Non-pigmented ciliary epithelial cell (primary cell): ENCODE results near the gene HBG2.
"Not testable (repeated sequence)": the region's sequence is repeated elsewhere in the genome, so short reads cannot be mapped to it uniquely, and the experiment has no call there.

Experiments
- DNase-seq: peaks from one replicate; pipeline ENCODE4 v3.0.0-alpha.2; 2010; ENCODE audit warnings: low read depth

HBG2 gene

GRCh38 chr11:5254646-5255413, at the start of gene HBG2:
HBG2 (minus strand) TSS chr11:5254781; CDS start chr11:5254728, 53 bp downstream.
- not testable (repeated sequence) for DNase-seq

- no peak for DNase-seq
Observed at GRCh38 chr11:5304046-5304445, 49.5 kb upstream of the HBG2 start.

- DNase-seq: no peak
Observed at GRCh38 chr11:5303626-5304025, 49.0 kb upstream of the HBG2 start.

- no peak for DNase-seq
Observed at GRCh38 chr11:5301846-5302245, 47.3 kb upstream of the HBG2 start, which contains the start of gene OR51B4. OR51B4 (minus strand) TSS chr11:5301946; CDS start chr11:5301946, 0 bp downstream.

GRCh38 chr11:5300251-5300650, 45.7 kb upstream of the HBG2 start:
- DNase-seq: no peak

DNA sequence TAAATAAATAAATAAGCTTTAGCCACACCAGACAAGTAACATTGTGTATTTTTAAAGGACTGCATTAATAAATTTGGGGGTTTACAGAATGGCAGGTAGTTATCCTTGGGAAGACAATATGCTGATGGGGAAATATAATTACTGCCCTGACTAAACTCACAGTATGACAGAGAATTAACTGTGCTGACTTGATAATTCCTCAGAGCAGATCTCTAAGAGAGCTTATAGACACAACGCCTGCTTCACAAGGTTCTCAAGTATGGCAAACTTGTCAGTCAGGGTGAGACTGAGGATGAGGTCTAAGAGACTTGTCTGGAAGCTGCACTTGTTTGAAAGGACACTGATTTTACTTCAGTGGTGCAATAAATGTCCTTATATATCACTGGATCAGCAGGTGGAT, 43.9 kb upstream of the HBG2 start:
- DNase-seq: no peak

DNA sequence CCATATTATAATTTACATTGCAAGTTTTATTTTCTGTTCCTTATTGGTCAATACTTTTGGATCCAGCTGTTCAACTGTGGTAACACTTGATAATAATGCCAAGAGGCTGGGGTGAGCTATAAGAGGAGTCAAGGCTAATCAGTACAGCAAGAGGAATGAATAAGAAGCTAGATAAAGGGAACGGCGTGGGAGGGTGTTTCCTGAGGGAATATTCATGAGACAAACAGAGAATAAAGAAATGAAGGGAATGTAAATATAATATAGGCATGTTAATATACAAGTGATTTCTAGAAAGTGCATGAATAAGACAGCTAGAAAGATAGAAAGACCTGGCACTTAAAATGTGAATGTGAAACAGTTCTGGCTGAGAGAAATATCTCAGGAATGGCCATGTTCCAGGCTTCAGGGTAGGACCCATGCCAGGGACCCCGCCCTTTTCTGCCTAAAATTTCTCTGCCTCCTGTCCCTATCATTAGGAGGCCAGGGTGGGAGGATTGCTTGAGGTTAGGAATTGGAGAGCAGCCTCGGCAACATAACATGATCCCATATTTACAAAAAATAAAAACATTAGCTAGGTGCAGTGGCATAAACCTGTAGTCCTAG, 43.2 kb upstream of the HBG2 start:
- no peak for DNase-seq

- DNase-seq: not testable (repeated sequence)
Observed at GRCh38 chr11:5294342-5294995, 39.9 kb upstream of the HBG2 start.

- no peak for DNase-seq
Observed at GRCh38 chr11:5293028-5293427, 38.4 kb upstream of the HBG2 start.

DNA sequence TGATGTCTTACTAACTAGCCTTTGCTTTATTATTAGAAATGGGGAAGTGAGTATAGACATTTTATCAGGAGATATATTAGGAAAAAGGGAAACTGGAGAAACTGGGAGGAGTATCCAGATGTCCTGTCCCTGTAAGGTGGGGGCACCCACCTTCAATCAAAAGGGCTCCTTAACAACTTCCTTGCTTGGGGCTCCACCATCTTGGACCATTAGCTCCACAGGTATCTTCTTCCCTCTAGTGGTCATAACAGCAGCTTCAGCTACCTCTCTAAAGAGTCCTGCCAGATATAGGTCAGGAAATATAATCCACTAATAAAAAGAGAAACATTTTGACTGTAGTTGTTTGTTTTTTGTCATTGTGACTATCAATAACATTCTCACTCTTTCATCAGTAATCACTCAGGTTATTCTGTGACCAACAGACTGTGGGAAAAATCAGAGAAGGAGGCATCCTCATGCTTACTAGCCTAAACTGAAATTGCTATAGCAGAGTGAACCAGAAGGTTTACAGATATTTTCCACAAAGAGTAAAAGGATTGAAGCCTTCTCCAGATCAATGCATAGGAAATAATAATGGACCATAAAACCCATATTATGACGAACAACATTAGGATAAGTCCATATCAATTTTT, 36.7 kb upstream of the HBG2 start:
- DNase-seq: no peak

DNA sequence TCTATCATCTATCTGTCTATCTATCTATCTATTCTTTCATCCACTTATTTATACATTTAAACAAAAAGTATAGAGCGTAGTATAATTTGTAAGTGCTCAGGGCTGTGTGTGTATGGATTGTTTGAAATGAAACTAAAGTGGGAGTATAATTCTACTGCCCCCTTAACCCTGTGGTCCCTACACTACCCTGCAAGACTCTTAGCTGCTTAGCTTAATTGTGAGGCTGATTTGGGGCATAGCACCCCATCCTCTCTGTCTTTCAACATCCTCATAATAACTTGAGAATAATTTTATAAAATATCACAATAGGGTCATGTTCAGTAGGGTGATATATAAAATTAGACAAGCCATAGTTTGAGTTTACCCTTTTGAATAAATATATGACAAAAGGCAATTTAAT, 35.5 kb upstream of the HBG2 start:
- DNase-seq: no peak

GRCh38 chr11:5289696-5290095, 35.1 kb upstream of the HBG2 start:
- DNase-seq: no peak

- DNase-seq: no peak
Observed at GRCh38 chr11:5288906-5289550, 34.4 kb upstream of the HBG2 start.

DNA sequence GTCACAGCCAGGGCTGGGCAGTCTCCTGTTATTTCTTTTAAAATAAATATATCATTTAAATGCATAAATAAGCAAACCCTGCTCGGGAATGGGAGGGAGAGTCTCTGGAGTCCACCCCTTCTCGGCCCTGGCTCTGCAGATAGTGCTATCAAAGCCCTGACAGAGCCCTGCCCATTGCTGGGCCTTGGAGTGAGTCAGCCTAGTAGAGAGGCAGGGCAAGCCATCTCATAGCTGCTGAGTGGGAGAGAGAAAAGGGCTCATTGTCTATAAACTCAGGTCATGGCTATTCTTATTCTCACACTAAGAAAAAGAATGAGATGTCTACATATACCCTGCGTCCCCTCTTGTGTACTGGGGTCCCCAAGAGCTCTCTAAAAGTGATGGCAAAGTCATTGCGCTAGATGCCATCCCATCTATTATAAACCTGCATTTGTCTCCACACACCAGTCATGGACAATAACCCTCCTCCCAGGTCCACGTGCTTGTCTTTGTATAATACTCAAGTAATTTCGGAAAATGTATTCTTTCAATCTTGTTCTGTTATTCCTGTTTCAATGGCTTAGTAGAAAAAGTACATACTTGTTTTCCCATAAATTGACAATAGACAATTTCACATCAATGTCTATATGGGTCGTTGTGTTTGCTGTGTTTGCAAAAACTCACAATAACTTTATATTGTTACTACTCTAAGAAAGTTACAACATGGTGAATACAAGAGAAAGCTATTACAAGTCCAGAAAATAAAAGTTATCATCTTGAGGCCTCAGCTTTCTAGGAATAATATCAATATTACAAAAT, 33.7 kb upstream of the HBG2 start:
- DNase-seq: no peak

- DNase-seq: no peak
Observed at GRCh38 chr11:5286901-5287300, 32.3 kb upstream of the HBG2 start.

GRCh38 chr11:5286351-5286750, 31.8 kb upstream of the HBG2 start:
- no peak for DNase-seq

GRCh38 chr11:5285703-5286340, 31.2 kb upstream of the HBG2 start:
- DNase-seq: no peak

GRCh38 chr11:5284637-5285036, 30.1 kb upstream of the HBG2 start:
- DNase-seq: no peak

DNA sequence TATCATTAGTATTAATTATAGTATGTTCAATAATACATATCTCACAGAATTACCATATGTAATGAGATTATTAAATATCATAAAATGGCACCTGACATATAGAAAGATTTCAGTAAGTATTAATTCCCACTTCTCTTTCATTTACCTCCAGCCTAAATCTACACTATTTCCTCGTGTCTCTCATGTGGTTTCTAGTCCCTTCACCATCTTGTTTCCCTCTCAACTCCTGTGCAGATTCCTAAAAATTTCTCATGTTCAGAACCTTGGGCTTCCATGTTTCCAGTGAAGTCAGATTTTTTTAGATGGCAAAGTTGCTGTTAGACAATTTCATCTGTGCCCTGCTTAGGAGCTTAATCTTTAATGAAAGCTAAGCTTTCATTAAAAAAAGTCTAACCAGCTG, 29.3 kb upstream of the HBG2 start:
- DNase-seq: no peak

GRCh38 chr11:5283086-5283485, 28.5 kb upstream of the HBG2 start:
- DNase-seq: no peak

DNA sequence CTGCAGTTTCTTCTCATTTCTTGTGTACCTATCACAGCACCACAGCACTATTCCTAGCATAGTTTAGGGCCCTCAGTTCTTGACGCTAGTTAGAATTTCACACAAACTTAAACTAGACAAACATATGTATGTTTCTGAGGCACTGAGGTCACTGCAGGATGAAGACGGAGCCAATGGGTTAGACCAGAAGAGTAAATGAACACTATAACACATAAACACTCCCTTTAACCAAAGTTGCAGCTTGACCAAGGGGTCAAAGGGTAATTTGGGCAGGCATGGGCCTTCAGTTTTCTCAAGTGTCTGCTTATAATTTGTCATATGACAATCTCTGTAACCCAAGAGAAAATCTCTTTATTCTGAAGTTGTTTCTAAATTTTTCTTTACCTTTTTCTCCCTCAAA, 28.0 kb upstream of the HBG2 start:
- DNase-seq: no peak
